WTC11 (cell line): ENCODE data around the gene LAMB4. TPM values are rescaled to one million over a fixed set of nuclear protein-coding genes. Genes with fewer than 3 reads are reported as not detected.

Experiments
- ATAC-seq: fragments of 200-7000 bp; cut with Tn5 transposase; 2 replicates; pipeline ENCODE4 v1.10.0; 2021; ENCODE audit warnings: mild to moderate bottlenecking, moderate library complexity
- CTCF ChIA-PET: fragments of 300-600 bp; sonication (Branson Sonifier 250); formaldehyde crosslinking; loops from one replicate; lab custom pipeline; 2021; ENCODE audit warnings: antibody characterized with exemption; lab: Charles Lee
- POLR2A ChIA-PET: fragments of 350-600 bp; sonication (Branson Sonifier 250); formaldehyde crosslinking; loops from one replicate; lab custom pipeline; 2021; ENCODE audit warnings: antibody characterized with exemption; lab: Charles Lee
- DNase-seq: peaks from one replicate; pipeline ENCODE4 v3.0.0; 2021; ENCODE audit warnings: low spot score
- H3K27ac Mint-ChIP-seq: 2 replicates; pipeline ENCODE4 v1.8.0; 2021; ENCODE audit warnings: mixed read lengths
- H3K27me3 Mint-ChIP-seq: 2 replicates; pipeline ENCODE4 v1.8.0; 2021; ENCODE audit warnings: low read depth, mild to moderate bottlenecking, moderate library complexity, mixed read lengths
- H3K36me3 Mint-ChIP-seq: 2 replicates; pipeline ENCODE4 v1.8.0; 2021; ENCODE audit warnings: mixed read lengths
- H3K4me1 Mint-ChIP-seq: 2 replicates; pipeline ENCODE4 v1.8.0; 2022; ENCODE audit warnings: mixed read lengths
- H3K4me3 Mint-ChIP-seq: 2 replicates; pipeline ENCODE4 v1.8.0; 2021; ENCODE audit warnings: mild to moderate bottlenecking, moderate library complexity, mixed read lengths
- H3K9me3 Mint-ChIP-seq: 2 replicates; pipeline ENCODE4 v1.8.0; 2021; ENCODE audit warnings: mixed read lengths
- CREB1 ChIP-seq: sonication (generic); formaldehyde crosslinking; IDR thresholded peaks from 2 replicates; pipeline ENCODE4 v1.8.0; 2023; ENCODE audit warnings: mild to moderate bottlenecking, missing genetic modification reagents
- CTCF ChIP-seq: fragments of 200-600 bp; IDR thresholded peaks from 2 replicates; pipeline ENCODE4 v1.8.0; 2022; ENCODE audit warnings: antibody characterized with exemption
- E2F1 ChIP-seq: sonication (generic); formaldehyde crosslinking; IDR thresholded peaks from 2 replicates; pipeline ENCODE4 v1.8.0; 2022; ENCODE audit warnings: mild to moderate bottlenecking, missing genetic modification reagents
- E2F4 ChIP-seq: sonication (generic); formaldehyde crosslinking; IDR thresholded peaks from 2 replicates; pipeline ENCODE4 v1.8.1; 2022; ENCODE audit warnings: low read depth, mild to moderate bottlenecking, moderate library complexity, missing genetic modification reagents, borderline replicate concordance
- FOXP1 ChIP-seq: sonication (generic); formaldehyde crosslinking; IDR thresholded peaks from 2 replicates; pipeline ENCODE4 v1.8.0; 2022; ENCODE audit warnings: missing genetic modification reagents, mild to moderate bottlenecking, moderate library complexity, borderline replicate concordance
- HMGXB4 ChIP-seq: sonication (generic); formaldehyde crosslinking; IDR thresholded peaks from 2 replicates; pipeline ENCODE4 v1.8.1; 2023; ENCODE audit warnings: mild to moderate bottlenecking, moderate library complexity, missing genetic modification reagents
- IRF2 ChIP-seq: sonication (generic); formaldehyde crosslinking; IDR thresholded peaks from 2 replicates; pipeline ENCODE4 v1.8.0; 2022; ENCODE audit warnings: low read depth, missing genetic modification reagents, borderline replicate concordance
- SMAD4 ChIP-seq: sonication (generic); formaldehyde crosslinking; IDR thresholded peaks from 2 replicates; pipeline ENCODE4 v1.8.0; 2022; ENCODE audit warnings: mild to moderate bottlenecking, missing genetic modification reagents
- TEAD1 ChIP-seq: sonication (generic); formaldehyde crosslinking; IDR thresholded peaks from 2 replicates; pipeline ENCODE4 v1.8.0; 2022; ENCODE audit warnings: mild to moderate bottlenecking, missing genetic modification reagents
- USF1 ChIP-seq: sonication (generic); formaldehyde crosslinking; IDR thresholded peaks from 2 replicates; pipeline ENCODE4 v1.8.0; 2022; ENCODE audit warnings: mild to moderate bottlenecking, missing genetic modification reagents
- ZNF263 ChIP-seq: sonication (generic); formaldehyde crosslinking; IDR thresholded peaks from 2 replicates; pipeline ENCODE4 v1.8.1; 2022; ENCODE audit warnings: low read depth, mild to moderate bottlenecking, moderate library complexity, missing genetic modification reagents
- ZNF281 ChIP-seq: sonication (generic); formaldehyde crosslinking; IDR thresholded peaks from 2 replicates; pipeline ENCODE4 v1.8.0; 2023; ENCODE audit warnings: mild to moderate bottlenecking, missing genetic modification reagents
- ZNF416 ChIP-seq: fragments of 250-450 bp; sonication (Bioruptor Pico); IDR thresholded peaks from 2 replicates; pipeline ENCODE4 v1.9.0; 2021; ENCODE audit warnings: mild to moderate bottlenecking, inconsistent platforms
- ZNF425 ChIP-seq: fragments of 250-450 bp; sonication (Bioruptor Pico); conservative IDR thresholded peaks from 2 replicates; pipeline ENCODE4 v1.9.0; 2021; ENCODE audit warnings: mild to moderate bottlenecking
- ZSCAN18 ChIP-seq: fragments of 250-450 bp; sonication (Bioruptor Pico); IDR thresholded peaks from 2 replicates; pipeline ENCODE4 v2.1.2; 2022; ENCODE audit warnings: mild to moderate bottlenecking, moderate library complexity
- total RNA-seq: library from RNA; stranded (reverse); gene quantifications from 3 replicates; pipeline ENCODE4 v1.2.3, GENCODE V29; 2021

The LAMB4 gene
- total RNA-seq, 1 experiment from 2014 or later, result not detected

GRCh38 chr7:108137993-108138392 is 7.8 kb upstream of the LAMB4 start:
- ATAC-seq (no peak), DNase-seq (no peak)
- H3K9me3 Mint-ChIP-seq, result peaks cover 16% of the 10 kb centered on the region
- ChIA-PET POLR2A (no interaction called here), CTCF (no interaction called here)
- peaks cover 3% of the 10 kb centered on the region; the same call in 1 of the 2 replicates for H3K36me3 Mint-ChIP-seq
- no peak overlapping the region for H3K27ac Mint-ChIP-seq
- H3K4me3 Mint-ChIP-seq, result no peak overlapping the region
- H3K27me3 Mint-ChIP-seq, result no peaks in the 10 kb centered on the region
- no peaks in the 10 kb centered on the region for H3K4me1 Mint-ChIP-seq
- no peak for TF ChIP-seq ZNF416 (CRISPR knock-in tag)
- no peak for TF ChIP-seq IRF2
- TF ChIP-seq FOXP1 (CRISPR knock-in tag), result no peak
- TF ChIP-seq, all 79 proteins: peak for 0

- peaks cover 16% of the 10 kb centered on the region for H3K9me3 Mint-ChIP-seq
Measured at GRCh38 chr7:108137040-108137439, 6.9 kb upstream of the LAMB4 start.

More at GRCh38 chr7:108137040-108137439, 6.9 kb upstream of the LAMB4 start:
- POLR2A ChIA-PET, result no interaction called here
- DNase-seq (no peak), ATAC-seq (no peak)
- CTCF ChIA-PET, result no interaction called here
- Mint-ChIP-seq H3K27me3 (no peaks in the 10 kb centered on the region), H3K36me3 (peaks cover 3% of the 10 kb centered on the region; the same call in 1 of the 2 replicates), H3K4me1 (peaks cover 8% of the 10 kb centered on the region), H3K4me3 (no peak overlapping the region), H3K27ac (no peak overlapping the region)
- no peak for TF ChIP-seq ZNF425 (CRISPR knock-in tag)
- no peak for TF ChIP-seq CTCF
- TF ChIP-seq E2F4 (CRISPR knock-in tag), result no peak
- TF ChIP-seq USF1, result no peak
- no peak for TF ChIP-seq HMGXB4 (CRISPR knock-in tag)
- TF ChIP-seq TEAD1 (CRISPR knock-in tag), result no peak
- TF ChIP-seq E2F1 (CRISPR knock-in tag), result no peak
- no peak for TF ChIP-seq ZSCAN18 (CRISPR knock-in tag)
- no peak for TF ChIP-seq ZNF263 (CRISPR knock-in tag)
- no peak for TF ChIP-seq ZNF281
- no peak for TF ChIP-seq CREB1 (CRISPR knock-in tag)
- no peak for TF ChIP-seq SMAD4 (CRISPR knock-in tag)
